B cell (primary cell): ENCODE results near the gene TENM4.

Experiments
- CTCF ChIP-seq: fragments of 200-600 bp; IDR thresholded peaks from one replicate; pipeline ENCODE4 v1.8.0; 2022; ENCODE audit warnings: antibody characterized with exemption, mild to moderate bottlenecking
- EZH2 ChIP-seq: IDR thresholded peaks from 2 replicates; pipeline ENCODE4 v1.6.1; 2012; ENCODE audit warnings: borderline replicate concordance, low read depth, mild to moderate bottlenecking, moderate library complexity, low read length; ENCODE audit not compliant: insufficient read depth, poor library complexity, severe bottlenecking

- TF ChIP-seq CTCF (no peak), EZH2 (no peak)
Measured at GRCh38 chr11:78926633-78927338, 514.0 kb downstream of the TENM4 start.
